HEK293 (cell line): Measurements from ENCODE around the gene ARHGEF5.
"Not testable (repeated sequence)": the region's sequence is repeated elsewhere in the genome, so short reads cannot be mapped to it uniquely, and the experiment has no call there.

Source experiments
- CTCF ChIA-PET: fragments of 350-600 bp; formaldehyde crosslinking; extraction: SDS; loops from one replicate; lab custom pipeline; 2021; ENCODE audit warnings: antibody characterized with exemption; lab: Yijun Ruan, JAX
- POLR2A ChIA-PET: fragments of 300-600 bp; formaldehyde crosslinking; extraction: SDS; loops from one replicate; lab custom pipeline; 2020; ENCODE audit warnings: antibody characterized with exemption, inconsistent platforms; lab: Yijun Ruan, JAX
- H3K27ac ChIP-seq: fragments of 200-500 bp; sonication (Bioruptor generic); 2 replicates; pipeline ENCODE4 v1.5.1; 2014; ENCODE audit warnings: low read depth, low read length, control low read depth, inconsistent platforms; ENCODE audit errors: extremely low read depth
- H3K36me3 ChIP-seq, 2 experiments: fragments of 200-500 bp in 1 of 2; sonication (Bioruptor generic) in 1 of 2; 1 replicate in 1 of 2; 2 replicates in 1 of 2; pipeline ENCODE4 v1.5.1; 2014 to 2017; ENCODE audit warnings: inconsistent platforms in 2 of 2, low read length in 2 of 2; ENCODE audit not compliant: control insufficient read depth in 2 of 2, insufficient read depth in 1 of 2
- H3K4me1 ChIP-seq: fragments of 200-500 bp; sonication (Bioruptor generic); 2 replicates; pipeline ENCODE4 v1.5.1; 2014; ENCODE audit warnings: mild to moderate bottlenecking, low read length, inconsistent platforms; ENCODE audit not compliant: control insufficient read depth, insufficient read depth
- H3K4me3 ChIP-seq: 2 replicates; pipeline ENCODE4 v1.5.1; 2011; ENCODE audit warnings: low read depth, mild to moderate bottlenecking, control low read depth, low read length, moderate library complexity
- H3K9me3 ChIP-seq: fragments of 200-500 bp; sonication (Bioruptor generic); 2 replicates; pipeline ENCODE4 v1.5.1; 2014; ENCODE audit warnings: low read depth, low read length, inconsistent platforms; ENCODE audit not compliant: control insufficient read depth, insufficient read depth
- CTCF ChIP-seq: fragments of 450-650 bp; formaldehyde crosslinking; IDR thresholded peaks from 2 replicates; pipeline ENCODE4 v1.5.1; 2016; ENCODE audit warnings: missing biosample characterization, missing genetic modification characterization
- GLIS2 ChIP-seq: fragments of 450-650 bp; formaldehyde crosslinking; IDR thresholded peaks from 2 replicates; pipeline ENCODE4 v1.5.1; 2016; ENCODE audit warnings: missing biosample characterization, missing genetic modification characterization
- KLF8 ChIP-seq: fragments of 450-650 bp; formaldehyde crosslinking; IDR thresholded peaks from 2 replicates; pipeline ENCODE4 v1.5.1; 2016; ENCODE audit warnings: missing biosample characterization, missing genetic modification characterization
- TCF7L2 ChIP-seq: IDR thresholded peaks from 2 replicates; pipeline ENCODE4 v1.6.1; 2011; ENCODE audit warnings: low read depth, mild to moderate bottlenecking, inconsistent platforms, low read length, moderate library complexity, borderline replicate concordance
- ZBTB8A ChIP-seq: fragments of 450-650 bp; formaldehyde crosslinking; IDR thresholded peaks from 2 replicates; pipeline ENCODE4 v1.5.1; 2016; ENCODE audit warnings: missing biosample characterization, missing genetic modification characterization
- ZFP3 ChIP-seq: fragments of 450-650 bp; formaldehyde crosslinking; IDR thresholded peaks from 2 replicates; pipeline ENCODE4 v1.5.1; 2016; ENCODE audit warnings: low read depth, missing biosample characterization, missing genetic modification characterization
- ZIC2 ChIP-seq: fragments of 450-650 bp; formaldehyde crosslinking; IDR thresholded peaks from 2 replicates; pipeline ENCODE4 v1.5.1; 2016; ENCODE audit warnings: missing biosample characterization, missing genetic modification characterization
- ZNF112 ChIP-seq: fragments of 450-650 bp; formaldehyde crosslinking; IDR thresholded peaks from 2 replicates; pipeline ENCODE4 v1.5.0; 2017; ENCODE audit warnings: missing biosample characterization, missing genetic modification characterization
- ZNF18 ChIP-seq: fragments of 450-650 bp; formaldehyde crosslinking; IDR thresholded peaks from 2 replicates; pipeline ENCODE4 v1.5.1; 2016; ENCODE audit warnings: missing biosample characterization, missing genetic modification characterization
- ZNF184 ChIP-seq: fragments of 450-650 bp; IDR thresholded peaks from 2 replicates; pipeline ENCODE4 v1.5.1; 2018; ENCODE audit warnings: missing biosample characterization, mild to moderate bottlenecking, missing genetic modification characterization
- ZNF223 ChIP-seq: fragments of 450-650 bp; formaldehyde crosslinking; IDR thresholded peaks from 2 replicates; pipeline ENCODE4 v1.5.1; 2016; ENCODE audit warnings: missing biosample characterization, missing genetic modification characterization
- ZNF391 ChIP-seq: fragments of 450-650 bp; formaldehyde crosslinking; IDR thresholded peaks from 2 replicates; pipeline ENCODE4 v1.5.1; 2016; ENCODE audit warnings: low read depth, missing biosample characterization, missing genetic modification characterization, borderline replicate concordance
- ZNF529 ChIP-seq: fragments of 450-650 bp; formaldehyde crosslinking; IDR thresholded peaks from 2 replicates; pipeline ENCODE4 v1.5.1; 2017; ENCODE audit warnings: missing genetic modification characterization, missing biosample characterization; ENCODE audit not compliant: insufficient replicate concordance
- ZNF596 ChIP-seq: fragments of 450-650 bp; IDR thresholded peaks from 2 replicates; pipeline ENCODE4 v1.5.0; 2018; ENCODE audit warnings: missing biosample characterization, mild to moderate bottlenecking, missing genetic modification characterization, moderate library complexity
- ZNF610 ChIP-seq: fragments of 450-650 bp; formaldehyde crosslinking; IDR thresholded peaks from 2 replicates; pipeline ENCODE4 v1.5.1; 2016; ENCODE audit warnings: missing biosample characterization, missing genetic modification characterization, borderline replicate concordance
- ZNF629 ChIP-seq: fragments of 450-650 bp; formaldehyde crosslinking; IDR thresholded peaks from 2 replicates; pipeline ENCODE4 v1.5.1; 2017; ENCODE audit warnings: missing biosample characterization, missing genetic modification characterization
- TF ChIP-seq, protein P1 (sequence below): IDR thresholded peaks from 2 replicates; pipeline ENCODE4 v1.6.1; 2011; ENCODE audit warnings: mild to moderate bottlenecking, low read depth, low read length, borderline replicate concordance
- TF ChIP-seq, protein P2 (sequence below): fragments of 450-650 bp; formaldehyde crosslinking; IDR thresholded peaks from 2 replicates; pipeline ENCODE4 v1.5.1; 2016; ENCODE audit warnings: missing biosample characterization, missing genetic modification characterization

ARHGEF5 gene

GRCh38 chr7:144416341-144416740, 61.1 kb downstream of the ARHGEF5 start:
- Histone ChIP-seq H3K4me3 (no peak overlapping the region), H3K4me1 (no peaks in the 10 kb centered on the region), H3K36me3 (no peaks in the 10 kb centered on the region), H3K27ac (no peak overlapping the region), H3K9me3 (no peaks in the 10 kb centered on the region)
- POLR2A ChIA-PET: no interaction called here
- CTCF ChIA-PET: interaction anchor here (1.1 kb wide), 1 partner anchor 288 kb away, joined by 3 read pairs; no protein-coding TSS in a partner anchor
- no peak for TF ChIP-seq ZFP3
- no peak for TF ChIP-seq KLF8 (tag by site-specific recombination)
- no peak for TF ChIP-seq ZNF629 (tag by site-specific recombination)
- TF ChIP-seq ZNF184 (tag by site-specific recombination): no peak
- TF ChIP-seq ZNF18 (tag by site-specific recombination): no peak
- TF ChIP-seq ZNF529 (tag by site-specific recombination): no peak
- no peak for TF ChIP-seq ZNF596 (tag by site-specific recombination)
- no peak for TF ChIP-seq ZNF391 (tag by site-specific recombination)
- TF ChIP-seq ZIC2: no peak
- TF ChIP-seq, protein P1, sequence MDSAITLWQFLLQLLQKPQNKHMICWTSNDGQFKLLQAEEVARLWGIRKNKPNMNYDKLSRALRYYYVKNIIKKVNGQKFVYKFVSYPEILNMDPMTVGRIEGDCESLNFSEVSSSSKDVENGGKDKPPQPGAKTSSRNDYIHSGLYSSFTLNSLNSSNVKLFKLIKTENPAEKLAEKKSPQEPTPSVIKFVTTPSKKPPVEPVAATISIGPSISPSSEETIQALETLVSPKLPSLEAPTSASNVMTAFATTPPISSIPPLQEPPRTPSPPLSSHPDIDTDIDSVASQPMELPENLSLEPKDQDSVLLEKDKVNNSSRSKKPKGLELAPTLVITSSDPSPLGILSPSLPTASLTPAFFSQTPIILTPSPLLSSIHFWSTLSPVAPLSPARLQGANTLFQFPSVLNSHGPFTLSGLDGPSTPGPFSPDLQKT: no peak
- no peak for TF ChIP-seq CTCF (tag by site-specific recombination)
- TF ChIP-seq, protein P2, sequence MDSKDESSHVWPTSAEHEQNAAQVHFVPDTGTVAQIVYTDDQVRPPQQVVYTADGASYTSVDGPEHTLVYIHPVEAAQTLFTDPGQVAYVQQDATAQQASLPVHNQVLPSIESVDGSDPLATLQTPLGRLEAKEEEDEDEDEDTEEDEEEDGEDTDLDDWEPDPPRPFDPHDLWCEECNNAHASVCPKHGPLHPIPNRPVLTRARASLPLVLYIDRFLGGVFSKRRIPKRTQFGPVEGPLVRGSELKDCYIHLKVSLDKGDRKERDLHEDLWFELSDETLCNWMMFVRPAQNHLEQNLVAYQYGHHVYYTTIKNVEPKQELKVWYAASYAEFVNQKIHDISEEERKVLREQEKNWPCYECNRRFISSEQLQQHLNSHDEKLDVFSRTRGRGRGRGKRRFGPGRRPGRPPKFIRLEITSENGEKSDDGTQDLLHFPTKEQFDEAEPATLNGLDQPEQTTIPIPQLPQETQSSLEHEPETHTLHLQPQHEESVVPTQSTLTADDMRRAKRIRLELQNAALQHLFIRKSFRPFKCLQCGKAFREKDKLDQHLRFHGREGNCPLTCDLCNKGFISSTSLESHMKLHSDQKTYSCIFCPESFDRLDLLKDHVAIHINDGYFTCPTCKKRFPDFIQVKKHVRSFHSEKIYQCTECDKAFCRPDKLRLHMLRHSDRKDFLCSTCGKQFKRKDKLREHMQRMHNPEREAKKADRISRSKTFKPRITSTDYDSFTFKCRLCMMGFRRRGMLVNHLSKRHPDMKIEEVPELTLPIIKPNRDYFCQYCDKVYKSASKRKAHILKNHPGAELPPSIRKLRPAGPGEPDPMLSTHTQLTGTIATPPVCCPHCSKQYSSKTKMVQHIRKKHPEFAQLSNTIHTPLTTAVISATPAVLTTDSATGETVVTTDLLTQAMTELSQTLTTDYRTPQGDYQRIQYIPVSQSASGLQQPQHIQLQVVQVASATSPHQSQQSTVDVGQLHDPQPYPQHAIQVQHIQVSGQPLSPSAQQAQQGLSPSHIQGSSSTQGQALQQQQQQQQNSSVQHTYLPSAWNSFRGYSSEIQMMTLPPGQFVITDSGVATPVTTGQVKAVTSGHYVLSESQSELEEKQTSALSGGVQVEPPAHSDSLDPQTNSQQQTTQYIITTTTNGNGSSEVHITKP (tag by site-specific recombination): no peak
- no peak for TF ChIP-seq GLIS2 (tag by site-specific recombination)
- TF ChIP-seq ZNF610 (tag by site-specific recombination): no peak
- TF ChIP-seq TCF7L2: no peak
- no peak for TF ChIP-seq ZNF223 (tag by site-specific recombination)
- TF ChIP-seq ZNF112 (tag by site-specific recombination): no peak
- TF ChIP-seq ZBTB8A (tag by site-specific recombination): no peak
- TF ChIP-seq, all 188 proteins: peak for 0

DNA sequence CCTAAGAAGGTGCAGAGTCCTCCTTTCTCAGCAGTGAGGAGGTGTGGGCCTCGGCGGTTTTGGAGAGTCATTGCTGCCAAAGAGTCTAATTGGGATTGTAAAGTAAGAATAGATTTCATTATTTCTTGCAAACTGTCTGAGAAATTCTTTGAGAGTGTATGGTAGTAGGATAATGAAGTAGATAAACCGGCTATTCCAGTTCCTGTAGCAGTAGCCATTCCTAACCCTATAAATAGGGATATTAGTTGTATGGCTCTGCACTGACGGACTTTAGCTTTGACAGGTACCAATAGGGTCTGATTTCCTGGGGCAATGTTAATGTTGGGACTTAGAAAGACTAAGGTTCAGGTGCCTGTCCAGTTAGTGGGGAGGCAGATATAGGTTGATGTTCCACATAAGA, 63.7 kb downstream of the ARHGEF5 start:
- H3K27ac ChIP-seq, CTCF ChIA-PET: not testable (repeated sequence)

More for the DNA sequence above, 63.7 kb downstream of the ARHGEF5 start:
- POLR2A ChIA-PET, H3K36me3 ChIP-seq, H3K9me3 ChIP-seq, H3K4me1 ChIP-seq, H3K4me3 ChIP-seq: not testable (repeated sequence)
